Prostate gland (tissue), 2 donors: ENCODE data around the gene LENG8. TPM values are rescaled to one million over a fixed set of nuclear protein-coding genes. Genes with fewer than 3 reads are reported as not detected.

Experiments used
- DNase-seq: peaks from one replicate; pipeline ENCODE4 v3.0.0-alpha.2; 2019; ENCODE audit warnings: low spot score
- H3K27ac ChIP-seq, 2 donors: fragments of 200-600 bp; sonication (generic); 2 replicates each; pipeline ENCODE4 v1.5.1; 2017 to 2019
- H3K27me3 ChIP-seq: fragments of 200-600 bp; sonication (generic); replicated peaks from 2 replicates; pipeline ENCODE4 v1.5.1; 2019; ENCODE audit not compliant: insufficient read depth
- H3K36me3 ChIP-seq, 2 donors: fragments of 200-600 bp; sonication (generic); 1 replicate in 1 of 2; 2 replicates in 1 of 2; pipeline versions ENCODE4 v1.5.1 to v1.8.1; 2017 to 2019
- H3K4me1 ChIP-seq: fragments of 200-600 bp; sonication (generic); replicated peaks from 2 replicates; pipeline ENCODE4 v1.5.1; 2019
- H3K4me3 ChIP-seq, 2 donors: fragments of 200-600 bp; sonication (generic); 2 replicates each; pipeline ENCODE4 v1.5.1; 2017 to 2019
- H3K9me3 ChIP-seq: fragments of 200-600 bp; sonication (generic); 2 replicates; pipeline ENCODE4 v1.5.1; 2017
- CTCF ChIP-seq, 4 experiments: fragments of 200-600 bp in 2 of 4; fragments of 450-650 bp in 2 of 4; sonication (generic) in 2 of 4; IDR thresholded peaks; 1 replicate in 3 of 4; 2 replicates in 1 of 4; pipeline ENCODE4 v1.5.1; 2016 to 2019; ENCODE audit warnings: antibody characterized with exemption in 4 of 4, mild to moderate bottlenecking in 2 of 4, moderate library complexity in 2 of 4
- POLR2A ChIP-seq: fragments of 450-650 bp; IDR thresholded peaks from one replicate; pipeline ENCODE4 v1.6.1; 2016; ENCODE audit warnings: antibody characterized with exemption, mild to moderate bottlenecking
- POLR2AphosphoS5 ChIP-seq: sonication (generic); formaldehyde crosslinking; IDR thresholded peaks from one replicate; pipeline ENCODE4 v1.6.1; 2017; ENCODE audit warnings: antibody characterized with exemption
- WGBS: methylation state at CpG from one replicate; pipeline ENCODE4 v1.1.5; 2018; 5-methylcytosine and 5-hydroxymethylcytosine counted together
- intact Hi-C: fragments of 100-400 bp; cut with DNase I; formaldehyde crosslinking; loops from one replicate; pipeline ENCODE4 v1.14.2; 2022
- total RNA-seq, 2 donors: library from RNA; depleted of rRNA; stranded (reverse); fragments of >200 nt; gene quantifications; one replicate each; pipeline ENCODE4 v1.1.0, GENCODE V29; 2016

The LENG8 gene
- total RNA-seq, 2 donors from 2014 or later: 111 to 292 TPM

- intact Hi-C loops: no loop called here
- peak overlapping the region; percentile 50 to 67 for H3K27ac ChIP-seq
- TF ChIP-seq POLR2AphosphoS5: peak; percentile 26
- no peak for TF ChIP-seq POLR2A
- no peak for TF ChIP-seq CTCF (IDR thresholded peaks at IDR 0.05)
- no peak overlapping the region for H3K4me3 ChIP-seq
- WGBS: 63% methylated on average over 10 of the region's 10 CpGs
- H3K27me3 ChIP-seq: no peaks in the 10 kb centered on the region
- H3K9me3 ChIP-seq: no peaks in the 10 kb centered on the region
- DNase-seq: peak; percentile 36
- peaks cover 7% of the 10 kb centered on the region for H3K4me1 ChIP-seq
- H3K36me3 ChIP-seq: no peaks in the 10 kb centered on the region
These were observed 16.8 kb upstream of the LENG8 start for GRCh38 chr19:54432144-54432738.

GRCh38 chr19:54433697-54434096 is 15.3 kb upstream of the LENG8 start:
- TF ChIP-seq POLR2AphosphoS5 (no peak), POLR2A (no peak), CTCF (IDR thresholded peaks at IDR 0.05) (no peak)
- Histone ChIP-seq H3K27ac (no peak overlapping the region), H3K4me1 (peaks cover 7% of the 10 kb centered on the region), H3K36me3 (no peaks in the 10 kb centered on the region), H3K27me3 (no peaks in the 10 kb centered on the region), H3K4me3 (no peak overlapping the region), H3K9me3 (no peaks in the 10 kb centered on the region)
- 89% methylated on average over 5 of the region's 5 CpGs for WGBS
- intact Hi-C loops: no loop called here
- no peak for DNase-seq

- no peak for DNase-seq
- peaks cover 7% of the 10 kb centered on the region for H3K4me1 ChIP-seq
- H3K36me3 ChIP-seq: no peaks in the 10 kb centered on the region
- H3K4me3 ChIP-seq: no peak overlapping the region
- WGBS: 60% methylated on average over 22 of the region's 23 CpGs
- no peaks in the 10 kb centered on the region for H3K9me3 ChIP-seq
- TF ChIP-seq POLR2AphosphoS5 (no peak), CTCF (IDR thresholded peaks at IDR 0.05) (no peak), POLR2A (no peak)
- intact Hi-C loops: no loop called here
- no peak overlapping the region for H3K27ac ChIP-seq
- no peaks in the 10 kb centered on the region for H3K27me3 ChIP-seq
These were observed 14.7 kb upstream of the LENG8 start for GRCh38 chr19:54434112-54434872.

- intact Hi-C loops: no loop called here
- no peak overlapping the region for H3K4me3 ChIP-seq
- no peaks in the 10 kb centered on the region for H3K27me3 ChIP-seq
- DNase-seq: no peak
- H3K27ac ChIP-seq: no peak overlapping the region
- no peaks in the 10 kb centered on the region for H3K36me3 ChIP-seq
- WGBS: 65% methylated on average over 10 of the region's 11 CpGs
- peaks cover 7% of the 10 kb centered on the region for H3K4me1 ChIP-seq
- TF ChIP-seq CTCF (IDR thresholded peaks at IDR 0.05): no peak
- no peak for TF ChIP-seq POLR2AphosphoS5
- no peak for TF ChIP-seq POLR2A
- H3K9me3 ChIP-seq: no peaks in the 10 kb centered on the region
These were observed 14.2 kb upstream of the LENG8 start for GRCh38 chr19:54434873-54435214.

- Histone ChIP-seq H3K4me1 (peaks cover 6% of the 10 kb centered on the region), H3K36me3 (no peaks in the 10 kb centered on the region), H3K4me3 (no peak overlapping the region), H3K27me3 (no peaks in the 10 kb centered on the region), H3K27ac (no peak overlapping the region), H3K9me3 (no peaks in the 10 kb centered on the region)
- WGBS: 40% methylated on average over 16 of the region's 16 CpGs
- intact Hi-C loops: no loop called here
- no peak for TF ChIP-seq CTCF (IDR thresholded peaks at IDR 0.05)
- no peak for TF ChIP-seq POLR2AphosphoS5
- no peak for TF ChIP-seq POLR2A
- no peak for DNase-seq
These were observed 13.4 kb upstream of the LENG8 start for GRCh38 chr19:54435551-54436016.
